AG09309 (cell line): ENCODE data around the gene ABCA13.

Experiments
- DNase-seq: peaks from one replicate; pipeline ENCODE4 v3.0.0-alpha.2; 2010; ENCODE audit warnings: low read depth
- H3K4me3 ChIP-seq: 2 replicates; pipeline ENCODE4 v1.5.1; 2011; ENCODE audit warnings: mild to moderate bottlenecking, low read depth, low read length, moderate library complexity; ENCODE audit not compliant: control insufficient read depth
- CTCF ChIP-seq: IDR thresholded peaks from 2 replicates; pipeline ENCODE4 v1.5.1; 2011; ENCODE audit warnings: mild to moderate bottlenecking, low read depth, low read length, inconsistent platforms; ENCODE audit not compliant: insufficient read depth, control insufficient read depth; ENCODE audit errors: missing control alignments

Gene ABCA13

GRCh38 chr7:48299580-48300169 is 128.4 kb downstream of the ABCA13 start:
- peak; percentile 31 for DNase-seq
- peak; percentile 82 for TF ChIP-seq CTCF
- H3K4me3 ChIP-seq = no peak overlapping the region

GRCh38 chr7:48300301-48300700 is 129.0 kb downstream of the ABCA13 start:
- H3K4me3 ChIP-seq = no peak overlapping the region
- no peak for TF ChIP-seq CTCF
- DNase-seq = no peak

- DNase-seq = no peak
- H3K4me3 ChIP-seq = no peak overlapping the region
- no peak for TF ChIP-seq CTCF
These were observed 129.9 kb downstream of the ABCA13 start for GRCh38 chr7:48301201-48301600.

GRCh38 chr7:48304641-48305040 is 133.4 kb downstream of the ABCA13 start:
- DNase-seq = no peak
- TF ChIP-seq CTCF = no peak
- no peak overlapping the region for H3K4me3 ChIP-seq

- no peak for DNase-seq
- no peak overlapping the region for H3K4me3 ChIP-seq
- no peak for TF ChIP-seq CTCF
These were observed 134.4 kb downstream of the ABCA13 start for GRCh38 chr7:48305661-48306060.

GRCh38 chr7:48307041-48307714 is 135.9 kb downstream of the ABCA13 start:
- no peak overlapping the region for H3K4me3 ChIP-seq
- TF ChIP-seq CTCF = no peak
- no peak for DNase-seq
